Measurements from ENCODE around the gene TLR10.

Gene TLR10

GRCh38 chr4:38821739-38822138 is 38.9 kb upstream of the TLR10 start:
- no peaks in the 10 kb centered on the region for H3K9me2 ChIP-seq (ENCODE audit: low read depth, low read length)
- H3K4me1 ChIP-seq (ENCODE audit: insufficient read depth, low read length, severe bottlenecking): peaks cover 32% of the 10 kb centered on the region
- H3K79me2 ChIP-seq (ENCODE audit: insufficient read depth, low read length): no peaks in the 10 kb centered on the region
- no peak overlapping the region for H3K4me2 ChIP-seq (ENCODE audit: low read length)
- no peaks in the 10 kb centered on the region for H4K20me1 ChIP-seq (ENCODE audit: insufficient read depth, low read length)
- H3K9ac ChIP-seq (ENCODE audit: low read length): no peak overlapping the region
- no peak overlapping the region for H3K4me3 ChIP-seq (ENCODE audit: low read depth, low read length, poor library complexity, severe bottlenecking)
- H3K27me3 ChIP-seq (ENCODE audit: insufficient read depth, low read length): no peaks in the 10 kb centered on the region
- H2AFZ ChIP-seq (ENCODE audit: low read length): no peak overlapping the region
- peaks cover 16% of the 10 kb centered on the region for H3K9me3 ChIP-seq (ENCODE audit: low read length)
- H3F3A ChIP-seq (ENCODE audit: insufficient read depth, low read length): no peaks in the 10 kb centered on the region
- TF ChIP-seq, protein P1, sequence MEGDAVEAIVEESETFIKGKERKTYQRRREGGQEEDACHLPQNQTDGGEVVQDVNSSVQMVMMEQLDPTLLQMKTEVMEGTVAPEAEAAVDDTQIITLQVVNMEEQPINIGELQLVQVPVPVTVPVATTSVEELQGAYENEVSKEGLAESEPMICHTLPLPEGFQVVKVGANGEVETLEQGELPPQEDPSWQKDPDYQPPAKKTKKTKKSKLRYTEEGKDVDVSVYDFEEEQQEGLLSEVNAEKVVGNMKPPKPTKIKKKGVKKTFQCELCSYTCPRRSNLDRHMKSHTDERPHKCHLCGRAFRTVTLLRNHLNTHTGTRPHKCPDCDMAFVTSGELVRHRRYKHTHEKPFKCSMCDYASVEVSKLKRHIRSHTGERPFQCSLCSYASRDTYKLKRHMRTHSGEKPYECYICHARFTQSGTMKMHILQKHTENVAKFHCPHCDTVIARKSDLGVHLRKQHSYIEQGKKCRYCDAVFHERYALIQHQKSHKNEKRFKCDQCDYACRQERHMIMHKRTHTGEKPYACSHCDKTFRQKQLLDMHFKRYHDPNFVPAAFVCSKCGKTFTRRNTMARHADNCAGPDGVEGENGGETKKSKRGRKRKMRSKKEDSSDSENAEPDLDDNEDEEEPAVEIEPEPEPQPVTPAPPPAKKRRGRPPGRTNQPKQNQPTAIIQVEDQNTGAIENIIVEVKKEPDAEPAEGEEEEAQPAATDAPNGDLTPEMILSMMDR (IDR thresholded peaks at IDR 0.05; ENCODE audit: low read length): no peak
- TF ChIP-seq EZH2 (IDR thresholded peaks at IDR 0.05; ENCODE audit: borderline replicate concordance, low read length): no peak
- peaks cover 26% of the 10 kb centered on the region for H3K36me3 ChIP-seq (ENCODE audit: insufficient read depth, low read length)
- H3K27ac ChIP-seq (ENCODE audit: low read depth, low read length, poor library complexity, severe bottlenecking): no peak overlapping the region

GRCh38 chr4:38820329-38821061 is 37.7 kb upstream of the TLR10 start:
- Histone ChIP-seq H3K9ac (ENCODE audit: low read length) (no peak overlapping the region), H3F3A (ENCODE audit: insufficient read depth, low read length) (no peaks in the 10 kb centered on the region), H3K36me3 (ENCODE audit: insufficient read depth, low read length) (peaks cover 18% of the 10 kb centered on the region; the same call in 1 of the 2 replicates), H3K79me2 (ENCODE audit: insufficient read depth, low read length) (no peaks in the 10 kb centered on the region), H2AFZ (ENCODE audit: low read length) (no peak overlapping the region), H4K20me1 (ENCODE audit: insufficient read depth, low read length) (no peaks in the 10 kb centered on the region), H3K4me3 (ENCODE audit: low read depth, low read length, poor library complexity, severe bottlenecking) (no peak overlapping the region), H3K27me3 (ENCODE audit: insufficient read depth, low read length) (no peaks in the 10 kb centered on the region), H3K9me2 (ENCODE audit: low read depth, low read length) (no peaks in the 10 kb centered on the region), H3K4me1 (ENCODE audit: insufficient read depth, low read length, severe bottlenecking) (peaks cover 44% of the 10 kb centered on the region), H3K9me3 (ENCODE audit: low read length) (peaks cover 18% of the 10 kb centered on the region), H3K4me2 (ENCODE audit: low read length) (no peak overlapping the region), H3K27ac (ENCODE audit: low read depth, low read length, poor library complexity, severe bottlenecking) (no peak overlapping the region)
- TF ChIP-seq EZH2 (IDR thresholded peaks at IDR 0.05; ENCODE audit: borderline replicate concordance, low read length): no peak
- TF ChIP-seq, protein P1 (IDR thresholded peaks at IDR 0.05; ENCODE audit: low read length): no peak

DNA sequence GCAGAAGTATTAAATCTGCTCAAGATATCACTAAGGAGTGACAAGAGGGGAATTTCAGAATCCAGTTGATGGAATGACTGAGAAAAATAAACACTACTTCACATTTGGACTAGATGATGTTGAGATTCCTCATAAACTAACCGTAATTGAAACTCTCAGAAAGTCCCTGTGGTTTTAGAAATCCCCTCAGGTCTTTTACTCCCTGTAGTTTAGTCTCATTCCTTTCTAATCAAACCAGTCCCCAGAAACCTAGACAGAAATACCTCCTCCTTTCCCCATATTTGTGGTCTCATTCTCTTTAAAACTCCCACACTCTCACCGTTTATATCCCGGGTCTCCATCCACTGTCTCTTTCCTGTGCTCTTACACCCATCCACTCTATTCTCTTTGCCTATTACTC is 36.8 kb upstream of the TLR10 start:
- no peak overlapping the region for H3K27ac ChIP-seq (ENCODE audit: low read depth, low read length, poor library complexity, severe bottlenecking)

More for the DNA sequence above, 36.8 kb upstream of the TLR10 start:
- Histone ChIP-seq H3F3A (ENCODE audit: insufficient read depth, low read length) (no peaks in the 10 kb centered on the region), H3K27me3 (ENCODE audit: insufficient read depth, low read length) (no peaks in the 10 kb centered on the region), H2AFZ (ENCODE audit: low read length) (no peak overlapping the region), H3K36me3 (ENCODE audit: insufficient read depth, low read length) (peaks cover 16% of the 10 kb centered on the region), H4K20me1 (ENCODE audit: insufficient read depth, low read length) (no peaks in the 10 kb centered on the region), H3K4me3 (ENCODE audit: low read depth, low read length, poor library complexity, severe bottlenecking) (no peak overlapping the region), H3K79me2 (ENCODE audit: insufficient read depth, low read length) (no peaks in the 10 kb centered on the region), H3K4me2 (ENCODE audit: low read length) (no peak overlapping the region), H3K4me1 (ENCODE audit: insufficient read depth, low read length, severe bottlenecking) (peaks cover 47% of the 10 kb centered on the region), H3K9me2 (ENCODE audit: low read depth, low read length) (no peaks in the 10 kb centered on the region), H3K9ac (ENCODE audit: low read length) (no peak overlapping the region), H3K9me3 (ENCODE audit: low read length) (peaks cover 22% of the 10 kb centered on the region)
- TF ChIP-seq, protein P1 (IDR thresholded peaks at IDR 0.05; ENCODE audit: low read length): no peak
- no peak for TF ChIP-seq EZH2 (IDR thresholded peaks at IDR 0.05; ENCODE audit: borderline replicate concordance, low read length)
